Measurements from ENCODE around the gene TTC39A.

DNA sequence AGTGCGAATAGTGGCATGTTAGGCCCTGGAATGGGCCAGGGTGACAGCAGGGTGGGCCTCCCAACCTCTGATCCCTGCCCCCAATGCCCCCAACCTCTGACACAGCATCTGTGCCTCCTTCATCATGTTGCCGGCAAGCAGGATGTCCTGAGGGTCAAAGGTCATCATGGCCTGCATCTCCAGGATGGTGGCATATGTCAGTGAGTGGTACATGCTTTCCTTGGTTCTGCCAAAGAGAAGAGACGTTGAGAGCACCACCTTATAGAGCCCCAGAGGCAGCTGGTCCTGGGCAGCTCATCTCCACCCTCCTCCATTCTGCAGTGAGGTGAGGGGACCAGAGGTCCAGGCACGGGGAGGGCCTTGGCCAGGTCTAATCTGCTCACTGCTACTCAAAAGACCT, 17.6 kb downstream of the TTC39A start:
- TF ChIP-seq, protein P1, sequence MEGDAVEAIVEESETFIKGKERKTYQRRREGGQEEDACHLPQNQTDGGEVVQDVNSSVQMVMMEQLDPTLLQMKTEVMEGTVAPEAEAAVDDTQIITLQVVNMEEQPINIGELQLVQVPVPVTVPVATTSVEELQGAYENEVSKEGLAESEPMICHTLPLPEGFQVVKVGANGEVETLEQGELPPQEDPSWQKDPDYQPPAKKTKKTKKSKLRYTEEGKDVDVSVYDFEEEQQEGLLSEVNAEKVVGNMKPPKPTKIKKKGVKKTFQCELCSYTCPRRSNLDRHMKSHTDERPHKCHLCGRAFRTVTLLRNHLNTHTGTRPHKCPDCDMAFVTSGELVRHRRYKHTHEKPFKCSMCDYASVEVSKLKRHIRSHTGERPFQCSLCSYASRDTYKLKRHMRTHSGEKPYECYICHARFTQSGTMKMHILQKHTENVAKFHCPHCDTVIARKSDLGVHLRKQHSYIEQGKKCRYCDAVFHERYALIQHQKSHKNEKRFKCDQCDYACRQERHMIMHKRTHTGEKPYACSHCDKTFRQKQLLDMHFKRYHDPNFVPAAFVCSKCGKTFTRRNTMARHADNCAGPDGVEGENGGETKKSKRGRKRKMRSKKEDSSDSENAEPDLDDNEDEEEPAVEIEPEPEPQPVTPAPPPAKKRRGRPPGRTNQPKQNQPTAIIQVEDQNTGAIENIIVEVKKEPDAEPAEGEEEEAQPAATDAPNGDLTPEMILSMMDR (IDR thresholded peaks at IDR 0.05): no peak
- no peak for TF ChIP-seq POLR2A (IDR thresholded peaks at IDR 0.05)

Data from uterus (tissue), 2 donors.